K562 (cell line): ENCODE data around the gene UPK2. TPM values are rescaled to one million over a fixed set of nuclear protein-coding genes. Genes with fewer than 3 reads are reported as not detected.

Experiments
- ATAC-seq: fragments of 200-7000 bp; cut with Tn5 transposase; 3 replicates; pipeline ENCODE4 v1.9.1; 2020; ENCODE audit warnings: moderate library complexity
- BruUV-seq: library from RNA; stranded (reverse); fragments of 400-500 nt; replicated peaks from 2 replicates; lab custom pipeline; 2021; lab: Mats Ljungman, UMichigan
- CTCF ChIA-PET: fragments of 300-600 bp; formaldehyde crosslinking; extraction: SDS; loops from one replicate; lab custom pipeline; 2021; ENCODE audit warnings: low intra/inter-chr PET ratio; lab: Yijun Ruan, JAX
- POLR2A ChIA-PET: fragments of 300-600, 350-650 bp; sonication (Branson Sonifier 250); formaldehyde crosslinking; extraction: SDS; loops from one replicate; lab custom pipeline; 2021; ENCODE audit warnings: antibody characterized with exemption, inconsistent platforms; lab: Yijun Ruan, JAX
- DNase-seq, 4 experiments: peaks; one replicate each; pipeline versions ENCODE4 v3.0.0 to v3.0.0-alpha.2; 2011 to 2018; ENCODE audit warnings: low spot score in 3 of 4, mixed read lengths in 3 of 4; ENCODE audit errors: extremely low read depth in 1 of 4
- FAIRE-seq: peaks from 2 replicates; lab custom pipeline; 2011; peaks lifted over from hg19 to GRCh38; lab: Jason Lieb, UNC
- H2AFZ ChIP-seq: 2 replicates; pipeline ENCODE4 v1.6.0; 2011; ENCODE audit warnings: low read depth, low read length, control low read depth, inconsistent platforms
- H3K27ac ChIP-seq: fragments of 200-600 bp; 3 replicates; pipeline ENCODE4 v1.8.0; 2011; ENCODE audit warnings: low read depth, mild to moderate bottlenecking, control low read depth, inconsistent platforms, low read length, moderate library complexity, mixed read lengths; ENCODE audit errors: extremely low read depth
- H3K27me3 ChIP-seq, 2 experiments: fragments of 300-600 bp in 1 of 2; 2 replicates in 1 of 2; 3 replicates in 1 of 2; pipeline versions ENCODE4 v1.6.0 to v1.8.0; 2011; ENCODE audit warnings: inconsistent platforms in 2 of 2, low read length in 2 of 2, mild to moderate bottlenecking in 1 of 2, mixed read lengths in 1 of 2, moderate library complexity in 1 of 2; ENCODE audit not compliant: control insufficient read depth in 2 of 2, insufficient read depth in 2 of 2
- H3K36me3 ChIP-seq: fragments of 300-600 bp; 3 replicates; pipeline ENCODE4 v1.8.0; 2011; ENCODE audit warnings: mild to moderate bottlenecking, low read length, inconsistent platforms; ENCODE audit not compliant: control insufficient read depth, insufficient read depth
- H3K4me1 ChIP-seq, 2 experiments: fragments of 200-600 bp in 1 of 2; replicated peaks in 1 of 2; 2 replicates in 1 of 2; 3 replicates in 1 of 2; pipeline versions ENCODE4 v1.5.1 to v1.8.0; 2011; ENCODE audit warnings: inconsistent platforms in 2 of 2, low read length in 2 of 2, mild to moderate bottlenecking in 1 of 2, mixed read lengths in 1 of 2, moderate library complexity in 1 of 2; ENCODE audit not compliant: control insufficient read depth in 2 of 2, insufficient read depth in 2 of 2
- H3K4me2 ChIP-seq: 2 replicates; pipeline ENCODE4 v1.6.1; 2011; ENCODE audit warnings: low read length, control low read depth, inconsistent platforms, mixed read lengths; ENCODE audit not compliant: insufficient read depth
- H3K4me3 ChIP-seq: fragments of 200-600 bp; sonication (generic), shearing (Covaris generic); 2 replicates; pipeline ENCODE4 v1.5.1; 2016; ENCODE audit warnings: control low read depth, inconsistent platforms
- H3K79me2 ChIP-seq: fragments of 200-600 bp; 3 replicates; pipeline ENCODE4 v1.8.0; 2011; ENCODE audit warnings: low read length, inconsistent platforms; ENCODE audit not compliant: control insufficient read depth, insufficient read depth
- H3K9ac ChIP-seq, 2 experiments: 2 replicates each; pipeline versions ENCODE4 v1.6.0 to v1.6.1; 2011; ENCODE audit warnings: low read depth in 2 of 2, low read length in 2 of 2, control low read depth in 1 of 2, inconsistent platforms in 1 of 2, mild to moderate bottlenecking in 1 of 2, mixed read lengths in 1 of 2; ENCODE audit not compliant: insufficient read depth in 1 of 2
- H3K9me1 ChIP-seq: one replicate; pipeline ENCODE4 v1.6.0; 2011; ENCODE audit warnings: inconsistent platforms, mild to moderate bottlenecking, low read length, moderate library complexity; ENCODE audit not compliant: control insufficient read depth, insufficient read depth
- H3K9me3 ChIP-seq: replicated peaks from 2 replicates; pipeline ENCODE4 v1.5.1; 2011; ENCODE audit warnings: low read depth, low read length, inconsistent platforms; ENCODE audit not compliant: control insufficient read depth, insufficient read depth
- H4K20me1 ChIP-seq: replicated peaks from 2 replicates; pipeline ENCODE4 v1.6.1; 2011; ENCODE audit warnings: low read length, inconsistent platforms, mixed read lengths; ENCODE audit not compliant: control insufficient read depth, insufficient read depth
- HEY1 ChIP-seq: fragments of 250-450 bp; sonication (Bioruptor Pico); IDR thresholded peaks from 2 replicates; pipeline ENCODE4 v1.5.0; 2020; ENCODE audit warnings: mild to moderate bottlenecking, moderate library complexity, borderline replicate concordance
- KLF16 ChIP-seq: IDR thresholded peaks from 2 replicates; pipeline ENCODE4 v1.6.1; 2016; ENCODE audit warnings: antibody characterized with exemption
- MBD2 ChIP-seq: sonication (generic); IDR thresholded peaks from 2 replicates; pipeline ENCODE4 v1.6.1; 2016; ENCODE audit warnings: low read depth, borderline replicate concordance
- MIER1 ChIP-seq: fragments of 450-650 bp; IDR thresholded peaks from 2 replicates; pipeline ENCODE4 v1.6.1; 2016; ENCODE audit warnings: antibody characterized with exemption, mild to moderate bottlenecking, low read depth
- SAFB ChIP-seq: fragments of 200-400 bp; formaldehyde crosslinking; IDR thresholded peaks from 2 replicates; pipeline ENCODE4 v1.6.1; 2017; ENCODE audit warnings: low read depth, low read length, borderline replicate concordance
- ZNF512 ChIP-seq: IDR thresholded peaks from 2 replicates; pipeline ENCODE4 v1.6.1; 2016; ENCODE audit warnings: missing genetic modification characterization, missing compliant biosample characterization
- WGBS: fragments of 100-300 bp; shearing (Covaris generic); methylation state at CpG from one replicate; pipeline ENCODE4 v1.1.6; 2016; ENCODE audit warnings: low coverage, mixed read lengths; ENCODE audit not compliant: insufficient coverage; ENCODE audit errors: missing lambda C conversion rate; 5-methylcytosine and 5-hydroxymethylcytosine counted together
- in situ Hi-C: fragments of 300-500 bp; cut with MboI; formaldehyde crosslinking; loops from 4 replicates; pipeline ENCODE4 v1.15.0; 2018; ENCODE audit warnings: inconsistent platforms, mixed read lengths
- intact Hi-C: fragments of 100-400 bp; cut with micrococcal nuclease; formaldehyde crosslinking; loops from 2 replicates; pipeline ENCODE4 v1.14.2; 2022
- polyA plus RNA-seq, 8 experiments: library from polyadenylated mRNA; depleted of rRNA in 4 of 8; stranded (reverse) in 5 of 8; unstranded in 3 of 8; fragments of >200 nt; fragmentation: Nextera tagmentation in 2 of 8; fragmentation: Illumina TruSeq in 1 of 8; extraction: Ambion mirVana in 2 of 8; extraction: Trizol in 1 of 8; gene quantifications; 2 replicates each; pipeline versions ENCODE4 v1.2.1 to v1.2.3, GENCODE V29; 2011 to 2014; ENCODE audit warnings: inconsistent platforms in 1 of 8, missing spikeins in 1 of 8
- total RNA-seq, 7 experiments: library from RNA; depleted of rRNA in 6 of 7; stranded (reverse); fragments of >200 nt in 6 of 7; fragmentation: Illumina TruSeq in 2 of 7; extraction: Trizol in 2 of 7; gene quantifications; 2 replicates each; pipeline versions ENCODE4 v1.2.1 to v1.2.3, GENCODE V29; 2011 to 2021; ENCODE audit warnings: low replicate concordance in 1 of 7

Gene UPK2
- total and polyA plus RNA-seq, 9 of the 15 experiments (the other 6 are each of a cell fraction or from before 2014, with no cell fraction given): not detected

GRCh38 chr11:118988280-118988679 is 32.2 kb downstream of the UPK2 start:
- POLR2A ChIA-PET: no interaction called here

More at GRCh38 chr11:118988280-118988679, 32.2 kb downstream of the UPK2 start:
- 66% methylated on average over 5 of the region's 5 CpGs for WGBS
- Histone ChIP-seq H3K27ac (no peak overlapping the region), H2AFZ (no peak overlapping the region), H3K36me3 (no peaks in the 10 kb centered on the region), H3K9ac (no peak overlapping the region), H3K4me1 (peaks cover 0 to 2% of the 10 kb centered on the region in 2 experiments; a peak in 3 of 5 replicates), H3K4me2 (no peak overlapping the region), H3K27me3 (no peaks in the 10 kb centered on the region), H4K20me1 (no peaks in the 10 kb centered on the region), H3K4me3 (no peak overlapping the region)
- DNase-seq: no peak
- FAIRE-seq: no peak
- in situ Hi-C loops: no loop called here
- TF ChIP-seq HEY1 (CRISPR knock-in tag) (no peak), ZNF512 (no peak), SAFB (no peak), MIER1 (no peak), MBD2 (no peak), KLF16 (no peak)
- TF ChIP-seq, all 486 proteins: peak for 0
- Histone ChIP-seq H3K9me3 (no peaks in the 10 kb centered on the region), H3K79me2 (no peaks in the 10 kb centered on the region), H3K9me1 (no peaks in the 10 kb centered on the region)
- ATAC-seq: 0 out of 3 replicates have a peak, but pooled peaks have one; percentile 27
- CTCF ChIA-PET: no interaction called here
- BruUV-seq: no TSS peak
- intact Hi-C loops: no loop called here
